ENCODE results near the gene UROD.

The UROD gene

GRCh38 chr1:45016090-45016697, 4.1 kb downstream of the UROD start:
- ChIA-PET POLR2A (no interaction called here), CTCF (interaction anchor here (0.7 to 12.9 kb wide), 8 partner anchors 10 to 485 kb away, joined by 3 to 950 read pairs (median 4); partner anchors contain the start of genes MUTYH, TESK2 and TOE1)
- TF ChIP-seq CTCF (IDR thresholded peaks at IDR 0.05; ENCODE audit: insufficient read depth, low read length, missing control alignments) = no peak
- no peak for DNase-seq (ENCODE audit: low read depth, low spot score)
- H3K4me3 ChIP-seq (ENCODE audit: low read depth, low read length) = no peak overlapping the region

- POLR2A ChIA-PET = no interaction called here
- CTCF ChIA-PET = interaction anchor here (0.7 to 12.9 kb wide), 8 partner anchors 11 to 560 kb away, joined by 3 to 950 read pairs (median 4); partner anchors contain the start of genes MUTYH, TESK2 and TOE1
- no peak overlapping the region for H3K4me3 ChIP-seq (ENCODE audit: low read depth, low read length)
- TF ChIP-seq CTCF (IDR thresholded peaks at IDR 0.05; ENCODE audit: insufficient read depth, low read length, missing control alignments) = no peak
- DNase-seq (ENCODE audit: low read depth, low spot score) = no peak
Measured at GRCh38 chr1:45016767-45017166, 4.7 kb downstream of the UROD start.

- CTCF ChIA-PET = interaction anchor here (0.6 to 12.9 kb wide), 33 partner anchors 8 to 552 kb away, joined by 3 to 950 read pairs (median 4); partner anchors contain the start of genes HECTD3, MUTYH, TESK2 and TOE1
- POLR2A ChIA-PET = interaction anchor here (0.6 to 2.5 kb wide), 3 partner anchors 199 to 285 kb away, joined by 3 to 10 read pairs (median 3); no protein-coding TSS in a partner anchor
- no peak for DNase-seq (ENCODE audit: low read depth, low spot score)
- peak; percentile 94 for TF ChIP-seq CTCF (IDR thresholded peaks at IDR 0.05; ENCODE audit: insufficient read depth, low read length, missing control alignments)
- no peak overlapping the region for H3K4me3 ChIP-seq (ENCODE audit: low read depth, low read length)
Measured at GRCh38 chr1:45018599-45019230, 6.7 kb downstream of the UROD start.

GRCh38 chr1:45023663-45024062, 11.6 kb downstream of the UROD start:
- no peak overlapping the region for H3K4me3 ChIP-seq (ENCODE audit: low read depth, low read length)
- TF ChIP-seq CTCF (IDR thresholded peaks at IDR 0.05; ENCODE audit: insufficient read depth, low read length, missing control alignments) = no peak
- ChIA-PET CTCF (no interaction called here), POLR2A (no interaction called here)
- DNase-seq (ENCODE audit: low read depth, low spot score) = no peak

- no peak for TF ChIP-seq CTCF (IDR thresholded peaks at IDR 0.05; ENCODE audit: insufficient read depth, low read length, missing control alignments)
- DNase-seq (ENCODE audit: low read depth, low spot score) = no peak
- CTCF ChIA-PET = interaction anchor here (1.0 kb wide), 1 partner anchor 12 kb away, joined by 3 read pairs; no protein-coding TSS in a partner anchor
- H3K4me3 ChIP-seq (ENCODE audit: low read depth, low read length) = no peak overlapping the region
- POLR2A ChIA-PET = no interaction called here
Measured at GRCh38 chr1:45026446-45026845, 14.4 kb downstream of the UROD start.

GRCh38 chr1:45032837-45033236, 20.8 kb downstream of the UROD start:
- POLR2A ChIA-PET = interaction anchor here (0.5 kb wide), 1 partner anchor 50 kb away, joined by 3 read pairs; no protein-coding TSS in a partner anchor
- H3K4me3 ChIP-seq (ENCODE audit: low read depth, low read length) = no peak overlapping the region
- CTCF ChIA-PET = interaction anchor here (1.9 kb wide), 1 partner anchor 267 kb away, joined by 7 read pairs; no protein-coding TSS in a partner anchor
- TF ChIP-seq CTCF (IDR thresholded peaks at IDR 0.05; ENCODE audit: insufficient read depth, low read length, missing control alignments) = no peak
- no peak for DNase-seq (ENCODE audit: low read depth, low spot score)

All from AG04449 (cell line).